ENCODE measurements around the gene STX2.
"Not testable (repeated sequence)": the region's sequence is repeated elsewhere in the genome, so short reads cannot be mapped to it uniquely, and the experiment has no call there.

The STX2 gene

DNA sequence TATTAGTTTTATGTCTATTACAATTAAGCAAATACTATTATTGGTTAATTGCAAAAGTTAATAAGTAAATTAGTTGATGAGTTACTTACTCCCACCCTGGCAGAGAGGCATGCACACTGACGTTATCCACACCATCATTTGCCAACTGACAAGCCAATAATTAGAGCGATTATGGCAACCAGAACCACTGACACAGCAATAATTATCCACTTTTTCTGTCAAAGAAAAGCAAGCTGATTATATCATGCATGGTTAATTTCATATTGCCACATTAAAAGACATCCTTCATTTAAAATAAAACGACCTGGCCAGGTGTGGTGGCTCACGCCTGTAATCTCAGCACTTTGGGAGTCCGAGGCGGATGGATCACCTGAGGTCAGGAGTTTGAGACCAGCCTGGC is 43.1 kb downstream of the STX2 start:
- no peak for FAIRE-seq

DNA sequence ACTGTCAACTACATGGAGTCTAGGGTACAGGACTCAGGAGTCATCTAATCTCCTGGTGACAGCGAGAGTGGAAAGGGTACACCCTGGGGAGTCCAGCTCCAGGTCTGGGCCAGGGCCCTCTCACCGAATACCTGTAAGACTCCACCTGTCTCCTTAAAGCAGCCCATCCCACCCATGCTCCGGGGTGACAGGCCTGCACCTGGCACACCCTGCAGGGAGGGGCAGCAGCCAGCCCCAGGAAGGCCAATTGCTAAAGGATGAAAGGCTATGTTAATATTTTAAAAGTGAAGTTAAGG is 45.5 kb downstream of the STX2 start:
- no peak for FAIRE-seq

DNA sequence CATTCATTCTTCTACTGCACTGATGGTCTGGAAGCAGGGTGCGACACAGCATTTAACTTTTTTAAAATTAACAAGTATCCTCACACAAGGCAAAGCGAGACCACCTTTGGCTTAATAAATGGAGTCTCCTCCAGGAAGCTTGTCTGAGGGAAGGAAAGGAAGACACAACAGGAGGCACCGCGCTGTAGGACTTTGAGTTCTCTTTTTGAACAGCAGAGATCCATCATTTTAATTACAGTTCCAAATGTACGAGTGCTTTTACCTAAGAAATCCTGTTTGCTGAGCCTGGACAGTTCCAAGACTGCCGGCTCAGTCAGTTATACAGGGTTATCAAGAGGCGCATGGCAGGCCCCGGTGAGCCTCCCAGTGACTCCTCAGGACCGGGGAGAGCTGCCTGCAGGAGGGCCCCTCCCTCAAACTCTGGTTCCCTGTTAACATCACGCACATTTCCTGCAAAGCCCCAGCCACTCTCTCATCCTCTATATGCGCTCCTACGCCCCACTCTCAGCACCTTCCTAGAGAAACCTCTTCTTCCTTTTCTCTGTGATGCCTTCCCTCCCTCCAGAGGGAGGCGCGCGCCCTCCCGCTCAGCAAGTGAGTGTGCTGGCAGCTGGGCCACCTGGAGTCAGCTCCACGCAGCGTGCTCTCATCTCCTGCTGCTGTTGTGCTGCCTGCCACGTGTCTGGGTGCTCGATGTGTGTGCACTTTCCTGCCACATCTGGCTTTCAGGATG is 46.1 kb downstream of the STX2 start:
- no peak for FAIRE-seq

DNA sequence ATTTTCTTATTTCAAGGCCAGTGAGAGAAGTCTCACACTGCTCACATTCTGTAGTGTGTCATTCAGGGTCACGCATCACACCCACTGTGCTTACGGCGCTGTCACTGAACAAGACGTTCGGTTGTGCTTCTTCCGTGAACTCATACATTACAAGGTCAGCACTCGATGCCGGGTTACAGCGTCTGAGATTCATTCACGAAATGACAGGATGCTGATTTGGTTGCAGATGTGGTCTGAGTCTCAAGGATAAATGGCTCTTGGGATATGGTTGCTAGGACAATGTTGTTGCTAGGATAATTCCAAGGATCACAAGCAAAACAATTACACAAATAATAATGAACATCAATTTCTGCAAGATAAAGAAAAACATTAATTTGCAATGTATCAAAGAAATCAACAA is 47.4 kb downstream of the STX2 start:
- no peak for FAIRE-seq

DNA sequence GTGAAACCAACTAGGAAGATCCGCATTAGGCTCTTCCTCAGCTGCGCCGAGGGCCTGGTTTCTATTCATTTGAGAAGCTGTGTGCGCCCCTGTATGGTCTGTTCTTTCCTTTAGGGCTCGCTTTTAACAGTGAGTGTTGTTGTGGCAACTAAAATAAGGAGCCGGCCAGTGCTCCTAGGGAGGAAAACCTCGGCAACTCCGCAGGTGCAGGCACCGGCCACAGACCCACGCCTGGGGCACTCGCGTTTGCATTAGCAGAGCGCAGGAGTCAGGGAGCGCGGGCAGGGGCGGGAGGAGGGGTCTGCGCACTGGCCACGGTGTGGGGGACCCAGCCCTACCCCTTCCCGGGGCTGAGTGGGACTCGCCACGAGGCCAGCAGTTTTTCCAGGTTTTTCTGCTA is 50.5 kb downstream of the STX2 start:
- no peak for FAIRE-seq

DNA sequence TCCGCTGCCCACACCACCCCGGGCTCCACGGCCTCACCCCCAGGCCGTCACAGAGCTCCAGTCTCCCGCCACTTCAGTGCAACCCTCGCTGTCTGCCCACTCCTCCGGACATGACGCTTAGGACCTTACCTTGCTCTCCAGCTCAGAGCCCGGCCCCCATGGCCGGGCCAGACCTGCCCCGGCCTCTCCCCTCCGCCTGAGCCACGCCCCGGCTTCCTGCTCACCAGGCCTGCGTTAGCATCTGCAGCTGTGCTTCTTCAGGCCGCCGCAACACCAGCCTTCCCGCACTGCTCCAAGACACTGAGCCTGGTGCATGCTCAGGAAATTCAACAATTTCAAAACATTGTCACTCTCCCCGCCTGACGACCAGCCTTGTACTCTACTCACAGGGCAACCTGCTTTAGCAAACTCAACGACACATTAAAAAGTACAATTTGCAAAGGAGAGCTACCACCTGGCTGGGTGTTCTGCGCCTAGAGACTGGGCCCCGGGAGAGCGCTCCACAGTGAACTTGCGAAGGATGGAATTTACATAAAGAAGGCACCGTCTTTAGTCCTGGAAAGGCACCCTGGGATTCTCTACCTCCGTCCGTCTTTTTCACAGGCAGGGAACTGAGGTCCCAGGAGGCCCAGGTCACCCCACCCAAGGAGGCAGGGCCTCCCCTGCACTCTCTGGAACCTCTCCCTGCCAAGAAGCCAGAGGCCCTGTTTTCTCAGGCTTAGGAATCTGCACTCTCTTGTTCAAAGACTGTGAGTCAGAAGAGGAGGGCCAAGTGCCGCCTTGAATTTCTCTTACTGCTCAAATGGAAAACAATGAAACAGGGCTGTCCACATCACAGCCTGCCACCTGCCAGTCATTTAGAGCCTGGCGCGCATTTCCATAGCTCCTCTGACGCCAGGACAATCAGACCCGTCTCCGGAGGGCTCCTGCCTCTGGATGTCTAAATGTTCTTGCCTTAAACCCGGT is 51.3 kb downstream of the STX2 start:
- FAIRE-seq: no peak

DNA sequence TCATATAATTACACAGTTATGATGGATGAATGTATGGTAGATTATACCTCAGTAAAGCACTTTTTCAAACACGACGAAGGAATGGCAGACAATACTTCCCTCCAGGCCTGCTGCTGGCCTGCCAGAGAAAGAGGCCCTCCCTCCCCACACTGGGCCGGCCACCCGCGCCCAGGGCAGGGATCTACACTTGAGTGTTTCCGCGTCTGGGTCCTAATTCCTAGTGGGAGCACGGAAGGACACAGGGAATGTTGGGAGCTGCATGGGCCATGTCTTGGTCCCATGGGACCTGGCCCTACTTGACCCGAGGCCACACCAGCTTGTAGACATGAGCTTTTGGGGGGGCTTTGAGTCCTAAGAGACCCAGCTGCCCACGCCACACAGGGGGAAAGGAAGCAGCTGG is 52.0 kb downstream of the STX2 start:
- FAIRE-seq: no peak

DNA sequence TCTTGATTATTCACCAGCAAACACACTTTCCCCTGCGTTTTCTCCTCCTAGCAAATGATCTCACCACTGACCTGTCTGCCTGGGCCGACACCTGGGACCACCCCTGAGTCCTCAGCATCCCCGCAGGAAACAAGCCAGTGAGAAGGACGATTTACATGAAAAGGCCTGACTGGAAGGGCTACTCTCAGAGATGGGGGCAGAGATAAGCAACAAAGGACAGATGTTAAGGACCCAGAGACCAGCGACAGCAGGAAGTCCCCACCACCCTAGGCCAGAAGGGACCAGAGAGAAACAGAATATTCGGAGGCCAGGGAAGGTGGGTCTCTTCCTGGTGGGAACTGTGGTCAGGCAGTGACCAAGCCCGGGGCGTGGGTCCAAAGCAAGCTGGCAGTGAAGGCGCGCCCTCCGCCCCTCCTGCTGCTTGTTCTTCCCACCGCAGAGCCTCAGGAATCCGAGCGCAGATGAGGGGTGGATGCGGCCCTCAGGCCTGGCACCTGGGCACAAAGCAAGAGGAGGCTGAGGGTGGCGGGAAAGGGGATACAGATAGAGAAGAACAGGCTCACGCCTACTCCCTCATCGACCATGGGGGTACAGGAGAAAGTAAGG is 55.8 kb downstream of the STX2 start:
- no peak for FAIRE-seq

DNA sequence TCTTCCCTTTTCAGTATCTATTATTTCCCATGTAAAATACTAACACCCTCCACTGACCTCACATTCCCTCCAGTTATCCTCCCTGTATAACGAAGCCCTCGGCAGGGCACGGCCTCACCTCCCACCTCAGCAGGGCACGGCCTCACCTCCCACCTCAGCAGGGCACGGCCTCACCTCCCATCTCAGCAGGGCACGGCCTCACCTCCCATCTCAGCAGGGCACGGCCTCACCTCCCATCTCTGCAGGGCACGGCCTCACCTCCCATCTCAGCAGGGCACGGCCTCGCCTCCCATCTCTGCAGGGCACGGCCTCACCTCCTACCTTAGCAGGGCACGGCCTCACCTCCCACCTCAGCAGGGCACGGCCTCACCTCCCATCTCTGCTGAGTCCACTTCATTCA is 56.8 kb downstream of the STX2 start:
- not testable (repeated sequence) for FAIRE-seq

DNA sequence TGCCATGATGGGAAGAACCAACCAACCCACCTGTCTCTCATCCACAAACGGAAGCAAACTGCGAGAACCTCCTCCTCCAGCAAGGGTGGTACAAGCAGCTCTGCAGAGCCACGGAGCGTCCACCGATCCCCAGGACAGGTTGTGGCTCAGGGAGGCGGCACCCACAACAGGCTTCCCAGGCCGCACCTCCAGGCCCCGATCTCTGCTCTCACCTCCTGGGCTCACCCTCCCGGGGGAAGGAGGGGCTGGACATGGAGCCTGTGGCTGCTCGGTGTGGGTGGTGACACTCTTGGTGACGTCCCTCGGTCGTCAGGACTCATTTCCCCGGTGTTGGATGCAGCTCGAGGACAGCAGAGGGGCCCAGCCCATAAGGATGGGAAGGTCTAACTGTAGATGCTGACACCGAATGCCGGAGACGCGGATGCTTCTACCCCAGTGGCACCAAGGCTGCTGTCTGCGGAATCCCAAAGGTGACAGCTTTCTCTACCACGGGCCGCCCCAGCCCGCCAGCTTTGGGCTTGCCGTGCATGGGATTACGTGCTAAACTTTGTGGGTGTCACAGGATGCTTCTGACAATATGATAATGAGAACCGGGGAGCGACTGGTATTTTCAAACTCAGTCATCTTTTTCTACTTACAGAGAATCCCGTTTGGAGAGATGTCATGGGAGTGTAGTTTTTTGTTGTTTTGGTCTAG is 58.0 kb downstream of the STX2 start:
- no peak for FAIRE-seq

DNA sequence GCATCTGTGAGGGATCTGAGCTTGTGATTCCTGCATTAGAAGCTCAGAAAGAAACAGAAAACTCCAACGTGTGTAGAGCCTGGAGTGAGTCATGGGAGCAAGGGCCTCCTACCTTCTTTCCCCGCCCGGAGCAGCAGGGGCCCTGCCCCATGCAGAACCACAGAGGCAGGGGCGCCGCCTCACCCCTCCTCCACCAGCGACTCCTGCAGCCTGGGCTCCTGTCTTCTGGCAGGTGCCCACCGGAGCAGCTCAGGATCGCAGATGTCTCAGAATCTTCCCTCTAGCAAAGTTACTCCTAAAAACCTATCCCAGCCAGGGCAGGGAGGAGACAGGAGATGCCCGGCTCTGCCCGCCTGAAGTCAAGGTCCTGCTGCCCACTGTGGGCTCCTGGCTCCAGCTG is 58.7 kb downstream of the STX2 start:
- no peak for FAIRE-seq

DNA sequence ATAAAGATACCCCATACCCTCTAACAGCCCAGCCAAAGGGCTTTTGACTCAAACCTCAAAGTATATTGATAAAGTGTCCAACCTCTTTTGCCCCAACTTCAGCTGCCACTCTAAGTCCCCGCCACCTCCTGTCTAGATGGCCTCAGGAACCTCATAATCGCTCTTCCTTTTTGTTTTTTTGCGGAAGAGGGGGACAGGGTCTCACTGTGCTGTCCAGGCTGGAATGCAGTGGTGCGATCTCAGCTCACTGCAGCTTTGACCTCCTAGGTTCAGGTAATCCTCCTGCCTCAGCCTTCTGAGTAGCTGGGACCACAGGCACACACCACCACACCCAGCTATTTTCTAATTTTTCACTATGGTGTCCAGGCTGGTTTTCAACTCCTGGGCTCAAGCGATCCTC is 60.3 kb downstream of the STX2 start:
- FAIRE-seq: no peak

DNA sequence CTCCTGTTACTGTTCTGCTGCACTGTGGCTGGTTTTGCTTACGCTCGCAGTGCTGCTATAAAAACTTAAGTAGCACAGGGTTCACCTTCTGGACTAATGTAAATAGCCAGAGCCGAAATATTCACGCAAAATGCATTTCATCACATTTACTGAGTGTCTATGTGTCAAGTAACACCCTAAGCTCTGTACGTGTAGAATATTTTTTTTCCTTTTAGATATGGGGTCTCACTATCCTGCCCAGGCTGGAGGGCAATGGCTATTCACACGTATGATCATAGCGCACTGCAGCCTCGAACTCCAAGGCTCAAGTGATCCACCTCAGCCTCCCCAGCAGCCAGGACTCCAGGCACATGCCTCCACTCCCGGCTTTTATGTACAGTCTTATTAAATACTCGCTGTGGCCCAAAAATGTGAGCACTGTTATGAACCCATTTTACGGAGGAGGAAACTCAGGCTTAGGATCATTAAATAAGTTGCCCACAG is 62.2 kb downstream of the STX2 start:
- no peak for FAIRE-seq

DNA sequence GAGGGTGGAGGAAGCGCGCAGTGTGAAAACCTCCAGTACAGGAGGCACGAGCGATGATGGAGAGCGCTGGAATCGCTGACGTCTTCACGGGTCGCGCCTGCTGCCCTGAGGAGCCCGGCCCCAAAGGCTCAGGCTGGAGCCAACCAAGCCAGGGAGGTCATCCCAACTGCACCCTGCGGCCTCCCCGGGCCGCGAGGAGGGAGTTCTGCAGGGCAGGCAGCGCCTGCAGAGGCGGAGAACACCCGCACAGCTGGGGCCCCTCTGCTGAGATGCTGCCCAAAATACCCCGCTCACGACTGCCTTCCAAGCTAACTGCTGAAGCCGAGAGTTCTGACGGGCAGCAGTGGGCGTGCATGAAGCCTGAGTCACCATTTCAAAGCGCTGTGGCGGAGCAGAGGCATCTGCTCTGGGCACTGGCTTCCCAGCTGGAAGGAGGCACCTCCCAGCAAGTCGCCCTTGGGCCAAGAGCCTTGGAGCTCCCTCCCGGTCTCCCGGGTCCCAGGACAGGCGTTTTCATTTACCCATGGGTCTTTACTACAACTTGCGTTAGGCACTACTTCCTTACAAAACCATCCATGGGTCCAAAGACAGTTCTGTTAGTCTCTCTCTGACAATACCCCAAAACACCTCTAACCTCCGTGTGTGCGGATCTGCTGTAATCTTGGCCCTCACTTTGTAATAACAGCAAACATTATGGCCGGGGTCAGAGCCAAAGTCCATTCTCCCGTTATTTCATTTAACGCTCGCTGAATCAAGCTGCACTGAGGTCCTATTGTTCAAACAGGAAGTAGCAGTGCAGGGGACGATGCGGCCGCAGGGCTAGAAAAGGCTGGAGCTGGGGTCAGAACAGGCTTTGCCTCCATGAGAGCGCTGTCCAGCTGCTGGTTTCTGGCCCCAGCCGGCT is 62.8 kb downstream of the STX2 start:
- FAIRE-seq: no peak

DNA sequence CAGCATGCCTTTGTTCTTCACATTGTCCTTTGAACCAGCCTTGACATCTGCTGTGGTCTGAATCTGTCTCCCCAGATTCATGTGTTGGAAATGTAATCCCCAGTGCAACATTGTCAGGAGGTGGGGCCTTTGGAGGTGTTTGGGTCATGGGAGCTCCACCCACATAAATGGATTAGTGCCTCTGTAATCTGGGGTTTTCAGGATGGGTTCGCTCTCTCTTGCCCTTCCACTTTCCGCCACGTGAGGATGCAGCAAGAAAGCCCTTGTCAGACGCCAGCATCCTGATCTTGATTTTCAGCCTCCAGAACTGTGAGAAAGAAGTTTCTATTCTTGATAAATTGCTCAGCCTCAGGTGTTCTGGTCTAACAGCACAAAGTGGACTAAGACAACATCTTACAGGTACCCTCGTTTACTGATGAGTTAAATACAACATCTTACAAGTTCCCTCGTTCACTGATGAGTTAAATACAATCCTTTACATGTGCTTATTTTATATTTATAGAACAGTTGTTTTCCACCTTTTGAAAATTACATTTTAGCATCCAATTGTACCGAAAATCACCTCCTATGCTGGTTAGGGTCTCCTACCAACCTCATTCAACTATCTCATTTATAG is 68.5 kb downstream of the STX2 start:
- FAIRE-seq: no peak

DNA sequence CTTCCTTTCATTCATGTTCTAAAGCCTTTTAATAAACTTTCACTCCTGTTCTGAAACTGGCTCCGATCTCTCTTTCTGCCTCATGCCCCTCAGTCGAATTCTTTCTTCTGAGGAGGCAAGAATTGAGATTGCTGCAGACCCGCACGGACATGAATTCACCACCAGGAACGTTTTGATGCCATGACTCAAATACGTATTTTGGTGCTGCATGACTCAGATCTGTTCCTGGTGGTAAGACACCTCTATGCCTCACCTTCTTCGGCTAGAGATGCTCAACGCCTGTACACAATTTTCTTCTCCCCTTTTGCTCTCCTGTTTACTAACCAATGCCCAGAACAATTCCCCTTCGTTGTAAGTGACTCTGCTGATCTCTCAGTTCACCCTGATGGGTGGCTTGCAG is 70.9 kb downstream of the STX2 start:
- FAIRE-seq: no peak

DNA sequence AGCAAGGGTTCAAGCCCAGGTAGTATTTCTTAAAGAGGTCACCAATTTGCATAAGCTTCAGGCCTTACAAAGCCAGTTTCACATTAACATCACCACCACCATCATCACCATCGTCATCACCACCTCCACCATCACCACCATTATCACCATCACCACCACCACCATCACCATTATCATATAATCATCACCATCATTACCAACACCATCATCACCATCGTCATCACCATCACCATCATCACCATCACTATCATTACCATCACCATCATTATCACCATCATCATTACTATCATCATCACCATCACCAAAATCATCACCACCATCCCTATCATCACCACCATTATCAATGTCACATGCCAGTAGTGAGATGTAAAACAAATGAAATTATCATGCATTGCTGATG is 72.6 kb downstream of the STX2 start:
- no peak for FAIRE-seq

DNA sequence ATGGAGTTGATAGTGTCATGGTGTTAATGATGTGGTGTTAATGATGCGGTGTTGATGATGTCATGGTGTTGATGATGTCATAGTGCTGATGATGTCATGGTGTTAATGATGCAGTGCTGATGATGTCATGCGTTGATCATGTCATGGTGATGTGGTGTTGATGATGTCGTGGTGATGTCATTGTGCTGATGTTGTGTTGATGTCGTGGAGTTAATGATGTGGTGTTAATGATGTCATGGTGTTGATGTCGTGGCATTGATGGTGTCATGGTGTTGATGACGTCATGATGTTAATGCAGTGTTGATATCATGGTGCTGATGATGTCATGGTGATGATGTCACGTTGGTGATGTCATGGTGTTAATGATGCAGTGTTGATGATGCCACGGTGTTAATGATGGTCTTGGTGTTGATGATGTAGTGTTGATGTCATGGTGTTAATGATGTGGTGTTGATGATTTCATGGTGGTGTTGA is 73.8 kb downstream of the STX2 start:
- FAIRE-seq: no peak

DNA sequence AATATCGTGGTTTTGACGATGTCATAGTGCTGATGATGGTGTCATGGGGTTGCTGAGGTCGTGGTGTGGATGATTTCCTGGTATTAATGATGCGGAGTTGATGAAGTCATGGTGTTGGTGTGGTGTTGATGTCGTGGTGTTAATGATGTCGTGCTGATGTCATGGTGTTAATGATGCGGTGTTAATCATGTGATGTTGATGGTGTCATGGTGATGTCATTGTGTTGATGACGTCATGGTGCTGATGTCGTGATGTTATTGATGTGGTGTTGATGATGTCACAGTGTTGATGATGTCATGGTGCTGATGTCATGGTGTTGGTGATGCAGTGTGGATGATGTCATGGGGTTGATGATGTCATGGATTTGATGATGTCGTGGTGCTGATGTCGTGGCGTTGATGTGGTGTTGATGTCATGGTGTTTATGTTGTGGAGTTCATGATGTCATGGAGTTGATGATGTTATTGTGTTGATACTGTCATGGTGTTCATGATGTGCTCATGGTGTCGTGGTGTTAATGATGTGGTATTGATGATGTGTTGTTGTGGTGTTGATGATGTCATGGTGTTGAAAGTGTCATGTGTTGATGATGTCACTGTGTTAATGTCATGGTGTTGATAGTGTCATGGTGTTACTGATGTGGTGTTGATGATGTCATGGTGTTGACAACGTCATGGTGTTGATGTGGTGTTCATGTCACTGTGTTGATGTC is 74.4 kb downstream of the STX2 start:
- FAIRE-seq: no peak

DNA sequence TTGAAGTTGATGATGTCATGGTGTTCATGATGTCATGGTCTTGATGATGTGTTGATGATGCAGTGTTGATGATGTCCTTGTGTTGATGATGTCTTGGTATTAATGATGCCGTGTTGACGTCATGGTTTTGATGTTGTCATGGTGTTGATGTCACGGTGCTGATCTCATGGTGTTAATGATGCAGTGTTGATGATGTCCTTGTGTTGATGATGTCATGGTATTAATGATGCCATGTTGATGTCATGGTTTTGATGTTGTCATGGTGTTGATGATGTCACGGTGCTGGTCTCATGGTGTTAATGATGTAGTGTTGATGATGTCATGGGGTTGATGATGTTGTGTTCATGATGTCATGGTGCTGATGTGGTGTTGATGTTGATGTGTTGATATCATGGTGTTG is 75.0 kb downstream of the STX2 start:
- FAIRE-seq: no peak

DNA sequence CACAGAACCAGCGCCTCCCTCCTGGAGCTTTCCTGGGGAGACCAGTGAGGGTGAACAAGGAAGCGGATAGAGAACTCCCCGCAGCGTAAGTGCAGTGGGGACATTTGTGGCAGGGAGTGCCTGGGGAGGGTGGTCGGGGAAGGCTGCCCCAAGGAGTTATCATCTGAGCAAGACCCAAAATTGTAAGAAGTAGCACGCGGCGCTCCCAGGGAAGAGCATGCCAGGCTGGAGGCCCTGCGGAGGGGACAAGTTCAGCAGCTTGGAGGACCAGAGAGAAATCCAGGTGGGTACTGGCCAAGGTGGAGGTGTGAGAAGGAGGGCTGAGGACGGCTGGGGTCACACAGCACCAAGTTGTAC is 76.8 kb downstream of the STX2 start:
- FAIRE-seq: no peak

Data from endometrium (tissue), 2 donors.